ENCODE measurements around the gene PARM1. TPM values are rescaled to one million over a fixed set of nuclear protein-coding genes. Genes with fewer than 3 reads are reported as not detected.

The PARM1 gene
- total and polyA plus RNA-seq, 9 of the 15 experiments (the other 6 are each of a cell fraction or from before 2014, with no cell fraction given): 0.07 TPM; not detected in 8

GRCh38 chr4:75071317-75071716, 138.4 kb downstream of the PARM1 start:
- intact Hi-C loops (cut with micrococcal nuclease): no loop called here
- H3K9me1 ChIP-seq (ENCODE audit: control insufficient read depth, insufficient read depth, low read length): no peaks in the 10 kb centered on the region

More at GRCh38 chr4:75071317-75071716, 138.4 kb downstream of the PARM1 start:
- in situ Hi-C loops (cut with MboI): no loop called here
- Histone ChIP-seq H2AFZ (ENCODE audit: low read depth, low read length) (no peak overlapping the region), H3K27ac (ENCODE audit: extremely low read depth, low read depth, low read length) (no peak overlapping the region), H3K36me3 (ENCODE audit: control insufficient read depth, insufficient read depth, low read length) (no peaks in the 10 kb centered on the region), H3K9ac (ENCODE audit: insufficient read depth in 1 of 2, low read depth in 2 of 2, low read length in 2 of 2) (no peak overlapping the region), H3K4me1 (replicated peaks in 1 of 2; ENCODE audit: control insufficient read depth in 2 of 2, insufficient read depth in 2 of 2, low read length in 2 of 2) (no peaks in the 10 kb centered on the region), H3K9me3 (replicated peaks; ENCODE audit: control insufficient read depth, insufficient read depth, low read depth, low read length) (no peaks in the 10 kb centered on the region), H3K4me2 (ENCODE audit: insufficient read depth, low read length) (no peak overlapping the region), H3K4me3 (no peak overlapping the region), H4K20me1 (replicated peaks; ENCODE audit: control insufficient read depth, insufficient read depth, low read length) (no peaks in the 10 kb centered on the region), H3K79me2 (ENCODE audit: control insufficient read depth, insufficient read depth, low read length) (no peaks in the 10 kb centered on the region), H3K27me3 (ENCODE audit: control insufficient read depth in 2 of 2, insufficient read depth in 2 of 2, low read length in 2 of 2) (no peaks in the 10 kb centered on the region)
- BruUV-seq (replicated peaks): no TSS peak
- WGBS (ENCODE audit: insufficient coverage, low coverage, missing lambda C conversion rate): 0% methylated on average over 4 of the region's 4 CpGs
- no peak for DNase-seq (ENCODE audit: extremely low read depth in 1 of 4, low spot score in 3 of 4)
- no peak for ATAC-seq
- ChIA-PET CTCF (ENCODE audit: low intra/inter-chr PET ratio) (no interaction called here), POLR2A (no interaction called here)
- no peak for FAIRE-seq
- TF ChIP-seq ZFX (CRISPR knock-in tag; IDR thresholded peaks at IDR 0.05) (no peak), ZC3H4 (CRISPR knock-in tag; IDR thresholded peaks at IDR 0.05; ENCODE audit: borderline replicate concordance) (no peak), U2AF1 (optimal IDR thresholded peaks at IDR 0.05; ENCODE audit: low read depth, low read length) (no peak), ZBTB1 (CRISPR knock-in tag; IDR thresholded peaks at IDR 0.05; ENCODE audit: borderline replicate concordance, low read depth) (no peak), ZNF583 (CRISPR knock-in tag; IDR thresholded peaks at IDR 0.05) (no peak), ZNF764 (CRISPR knock-in tag; IDR thresholded peaks at IDR 0.05; ENCODE audit: low read depth) (no peak), DLX4 (CRISPR knock-in tag; IDR thresholded peaks at IDR 0.05) (no peak), PCBP1 (IDR thresholded peaks at IDR 0.05; ENCODE audit: low read depth, low read length, poor library complexity, severe bottlenecking) (no peak), TAF15 (IDR thresholded peaks at IDR 0.05; ENCODE audit: low read depth, low read length) (no peak), RFX5 (IDR thresholded peaks at IDR 0.05; ENCODE audit: low read depth, low read length) (no peak), RBM34 (IDR thresholded peaks at IDR 0.05; ENCODE audit: borderline replicate concordance, insufficient read depth, low read length) (no peak), SFPQ (IDR thresholded peaks at IDR 0.05; ENCODE audit: low read depth, low read length) (no peak), RAD51 (IDR thresholded peaks at IDR 0.05; ENCODE audit: borderline replicate concordance, low read depth) (no peak), SRSF1 (IDR thresholded peaks at IDR 0.05; ENCODE audit: low read depth, low read length) (no peak), PBX2 (CRISPR knock-in tag; IDR thresholded peaks at IDR 0.05; ENCODE audit: low read depth) (no peak), PBX2 (tag; conservative IDR thresholded peaks at IDR 0.05; ENCODE audit: low read depth) (no peak), KDM5B (IDR thresholded peaks at IDR 0.05; ENCODE audit: insufficient replicate concordance, low read depth, low read length) (no peak), NFRKB (IDR thresholded peaks at IDR 0.05; ENCODE audit: low read depth) (no peak), MTA1 (IDR thresholded peaks at IDR 0.05; ENCODE audit: borderline replicate concordance) (no peak), IRF2 (CRISPR knock-in tag; IDR thresholded peaks at IDR 0.05) (no peak)
